GM19468 (cell line): ENCODE results near the gene RIN1.
"Not testable (repeated sequence)": the region's sequence is repeated elsewhere in the genome, so short reads cannot be mapped to it uniquely, and the experiment has no call there.

Experiments
- ATAC-seq: cut with Tn5 transposase; IDR thresholded peaks from one replicate; pipeline ENCODE4 v1.9.1; 2021; ENCODE audit warnings: mild to moderate bottlenecking, moderate library complexity, moderate number of reproducible peaks; ENCODE audit not compliant: unreplicated experiment; ENCODE audit errors: extremely low read depth

RIN1 gene, protein sequence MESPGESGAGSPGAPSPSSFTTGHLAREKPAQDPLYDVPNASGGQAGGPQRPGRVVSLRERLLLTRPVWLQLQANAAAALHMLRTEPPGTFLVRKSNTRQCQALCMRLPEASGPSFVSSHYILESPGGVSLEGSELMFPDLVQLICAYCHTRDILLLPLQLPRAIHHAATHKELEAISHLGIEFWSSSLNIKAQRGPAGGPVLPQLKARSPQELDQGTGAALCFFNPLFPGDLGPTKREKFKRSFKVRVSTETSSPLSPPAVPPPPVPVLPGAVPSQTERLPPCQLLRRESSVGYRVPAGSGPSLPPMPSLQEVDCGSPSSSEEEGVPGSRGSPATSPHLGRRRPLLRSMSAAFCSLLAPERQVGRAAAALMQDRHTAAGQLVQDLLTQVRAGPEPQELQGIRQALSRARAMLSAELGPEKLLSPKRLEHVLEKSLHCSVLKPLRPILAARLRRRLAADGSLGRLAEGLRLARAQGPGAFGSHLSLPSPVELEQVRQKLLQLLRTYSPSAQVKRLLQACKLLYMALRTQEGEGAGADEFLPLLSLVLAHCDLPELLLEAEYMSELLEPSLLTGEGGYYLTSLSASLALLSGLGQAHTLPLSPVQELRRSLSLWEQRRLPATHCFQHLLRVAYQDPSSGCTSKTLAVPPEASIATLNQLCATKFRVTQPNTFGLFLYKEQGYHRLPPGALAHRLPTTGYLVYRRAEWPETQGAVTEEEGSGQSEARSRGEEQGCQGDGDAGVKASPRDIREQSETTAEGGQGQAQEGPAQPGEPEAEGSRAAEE

DNA sequence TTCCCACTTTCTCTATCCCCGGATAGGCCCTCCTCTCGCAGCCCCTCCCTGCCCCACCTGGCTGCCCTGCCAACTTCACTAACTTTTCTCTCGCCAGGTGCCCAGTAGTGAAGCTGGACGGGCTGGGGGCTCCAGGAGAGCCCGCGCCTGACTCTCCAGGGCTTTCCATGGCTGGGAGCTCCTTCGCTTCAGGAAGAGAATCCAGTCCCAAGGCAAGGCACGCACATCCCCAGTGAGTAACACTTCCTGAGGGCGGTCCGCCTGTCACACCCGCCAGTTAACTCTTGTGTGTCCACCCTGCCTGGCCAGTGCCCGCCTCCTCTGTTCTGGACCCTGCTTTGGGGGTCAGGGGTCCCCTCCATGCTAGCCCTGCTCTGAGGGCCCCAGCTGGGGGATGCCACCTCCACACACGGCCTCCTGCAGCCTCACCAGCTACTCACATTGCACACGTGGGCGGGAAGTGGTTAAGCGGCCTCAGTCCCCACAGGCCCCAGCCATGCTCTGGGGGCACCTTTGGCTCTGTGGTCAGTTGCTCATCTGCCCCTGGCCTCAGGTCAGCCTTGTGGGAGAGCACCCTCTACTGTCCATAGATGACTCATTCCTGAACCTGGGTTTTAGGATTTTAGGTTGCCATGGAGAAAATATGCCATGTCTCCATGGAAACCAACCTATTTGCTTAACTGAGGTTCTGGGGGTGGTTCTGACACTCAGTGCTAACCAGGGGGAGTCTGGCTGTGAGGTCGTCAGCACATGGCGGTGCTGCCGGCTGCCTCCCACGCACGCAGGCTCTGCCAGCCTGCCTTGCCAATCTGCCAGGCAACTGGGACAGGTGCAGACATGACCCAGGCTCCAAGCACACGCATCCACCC, at the start of gene RIN1:
RIN1 (minus strand) TSS at position 201 of the 869 bp plus-strand sequence; CDS start at position 169, 32 bp downstream.
- peak; percentile 23 for ATAC-seq

DNA sequence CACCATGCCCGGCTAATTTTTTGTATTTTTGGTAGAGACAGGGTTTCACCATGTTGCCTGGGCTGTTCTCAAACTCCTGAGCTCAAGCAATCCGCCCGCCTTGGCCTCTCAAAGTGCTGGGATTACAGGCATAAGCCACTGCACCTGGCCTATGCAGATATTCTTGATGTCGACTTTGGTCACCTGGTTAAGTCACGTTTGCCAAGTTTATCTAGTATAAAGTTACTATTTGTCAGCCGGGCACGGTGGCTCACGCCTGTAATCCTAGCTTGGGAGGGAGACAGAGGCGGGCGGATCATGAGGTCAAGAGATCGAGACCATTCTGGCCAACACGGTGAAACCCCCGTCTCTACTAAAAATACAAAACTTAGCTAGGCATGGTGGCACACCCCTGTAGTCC, 48.1 kb upstream of the RIN1 start:
- ATAC-seq = not testable (repeated sequence)

DNA sequence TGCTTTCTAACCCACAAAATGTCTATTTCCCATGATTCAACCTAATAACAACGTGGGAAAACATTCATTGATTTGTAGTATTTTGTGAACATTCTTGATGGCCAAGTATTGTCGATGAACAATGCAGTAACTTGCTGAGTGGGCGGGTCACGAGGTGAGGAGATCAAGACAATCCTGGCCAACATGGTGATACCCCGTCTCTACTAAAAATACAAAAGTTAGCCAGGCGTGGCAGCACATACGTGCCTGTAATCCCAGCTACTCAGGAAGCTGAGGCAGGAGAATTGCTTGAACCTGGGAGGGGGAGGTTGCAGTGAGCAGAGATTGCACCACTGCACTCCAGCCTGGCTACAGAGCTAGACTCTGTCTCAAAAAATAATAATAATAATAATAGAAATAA, 44.0 kb upstream of the RIN1 start:
- ATAC-seq = not testable (repeated sequence)

DNA sequence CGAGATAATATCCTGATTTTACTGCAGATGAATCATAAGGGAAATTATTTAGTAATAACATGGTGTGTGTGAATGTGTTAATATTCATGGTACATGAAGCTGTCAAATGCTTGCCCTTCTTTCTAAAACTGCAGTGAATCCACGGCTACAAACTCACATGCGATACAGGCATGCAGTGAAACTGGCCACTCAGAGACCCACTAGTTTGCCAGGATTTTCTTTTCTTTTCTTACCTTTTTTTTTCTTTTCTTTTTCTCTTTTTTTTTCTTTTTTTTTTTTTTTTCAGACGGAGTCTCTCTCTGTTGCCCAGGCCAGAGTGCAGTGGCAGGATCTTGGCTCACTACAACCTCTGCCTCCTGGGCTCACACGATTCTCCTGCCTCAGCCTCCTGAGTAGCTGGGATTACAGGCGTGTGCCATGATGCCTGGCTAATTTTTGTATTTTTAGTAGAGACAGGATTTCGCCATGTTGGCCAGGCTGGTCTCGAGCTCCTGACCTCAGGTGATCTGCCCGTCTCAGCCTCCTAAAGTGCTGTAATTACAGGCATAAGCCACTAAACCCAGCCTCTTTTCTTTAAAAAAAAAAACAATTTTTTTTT, 37.6 kb upstream of the RIN1 start:
- not testable (repeated sequence) for ATAC-seq

DNA sequence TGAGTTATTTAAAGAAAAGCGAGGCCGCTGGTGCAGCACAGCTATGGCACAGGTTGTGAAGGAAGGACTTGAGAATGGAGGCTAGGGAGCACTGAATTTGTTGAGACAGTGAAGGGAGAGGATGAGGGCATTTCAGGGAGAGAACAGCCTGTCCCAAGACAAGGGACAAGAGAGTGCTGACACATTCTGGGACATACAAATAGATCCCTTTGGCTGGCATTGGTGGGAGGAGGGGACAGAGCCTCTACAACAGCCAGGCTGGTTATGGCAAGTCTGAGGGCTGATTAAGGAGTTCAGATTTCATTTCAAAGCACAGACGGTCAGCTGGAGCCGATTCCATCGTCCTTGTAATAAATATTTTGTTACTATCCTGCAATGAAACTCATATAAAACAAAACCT, 37.0 kb upstream of the RIN1 start:
- no peak for ATAC-seq

DNA sequence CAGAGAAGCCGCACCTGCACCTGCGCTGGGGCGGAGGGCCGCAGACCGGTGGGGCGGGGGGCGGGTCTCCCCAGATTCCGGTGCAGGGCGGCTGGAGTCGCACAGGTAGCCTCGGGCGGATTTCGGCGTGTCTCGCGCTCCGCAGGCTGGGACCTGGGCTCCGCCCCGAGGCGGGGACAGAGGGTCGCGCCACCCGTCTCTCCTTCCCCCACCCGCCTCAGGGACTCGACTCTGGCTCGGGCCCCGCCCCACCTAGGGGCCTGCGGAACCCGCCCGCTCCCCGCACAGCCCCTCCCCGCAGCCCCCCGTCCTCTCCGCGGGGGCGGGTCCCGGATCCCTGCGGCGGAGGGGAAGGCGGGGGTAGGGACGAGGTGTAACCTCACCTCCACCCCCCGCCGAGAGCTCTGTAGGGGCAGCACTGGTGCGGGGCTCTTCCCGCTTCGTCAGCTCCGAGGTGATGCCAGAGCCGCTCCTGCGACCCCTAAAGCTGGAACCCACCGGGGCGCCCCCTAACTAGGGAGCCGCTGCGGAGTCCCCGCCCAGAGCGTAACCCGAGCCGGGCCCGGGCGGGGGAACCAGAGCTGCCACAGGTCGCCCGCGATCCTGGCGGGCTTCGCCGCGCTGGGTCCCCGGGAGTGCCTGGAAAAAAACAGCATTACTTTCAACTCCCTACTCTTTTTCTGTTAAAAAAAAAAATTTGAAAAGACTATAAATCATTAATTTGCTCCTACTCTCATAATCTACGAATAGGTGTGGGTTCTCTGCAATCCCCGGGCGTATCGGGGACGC, 35.6 kb upstream of the RIN1 start, which contains the start of gene SLC29A2:
SLC29A2 (minus strand) TSS at position 134 of the 789 bp plus-strand sequence. CDS start 169 bp downstream, outside the sequence.
- no peak for ATAC-seq

DNA sequence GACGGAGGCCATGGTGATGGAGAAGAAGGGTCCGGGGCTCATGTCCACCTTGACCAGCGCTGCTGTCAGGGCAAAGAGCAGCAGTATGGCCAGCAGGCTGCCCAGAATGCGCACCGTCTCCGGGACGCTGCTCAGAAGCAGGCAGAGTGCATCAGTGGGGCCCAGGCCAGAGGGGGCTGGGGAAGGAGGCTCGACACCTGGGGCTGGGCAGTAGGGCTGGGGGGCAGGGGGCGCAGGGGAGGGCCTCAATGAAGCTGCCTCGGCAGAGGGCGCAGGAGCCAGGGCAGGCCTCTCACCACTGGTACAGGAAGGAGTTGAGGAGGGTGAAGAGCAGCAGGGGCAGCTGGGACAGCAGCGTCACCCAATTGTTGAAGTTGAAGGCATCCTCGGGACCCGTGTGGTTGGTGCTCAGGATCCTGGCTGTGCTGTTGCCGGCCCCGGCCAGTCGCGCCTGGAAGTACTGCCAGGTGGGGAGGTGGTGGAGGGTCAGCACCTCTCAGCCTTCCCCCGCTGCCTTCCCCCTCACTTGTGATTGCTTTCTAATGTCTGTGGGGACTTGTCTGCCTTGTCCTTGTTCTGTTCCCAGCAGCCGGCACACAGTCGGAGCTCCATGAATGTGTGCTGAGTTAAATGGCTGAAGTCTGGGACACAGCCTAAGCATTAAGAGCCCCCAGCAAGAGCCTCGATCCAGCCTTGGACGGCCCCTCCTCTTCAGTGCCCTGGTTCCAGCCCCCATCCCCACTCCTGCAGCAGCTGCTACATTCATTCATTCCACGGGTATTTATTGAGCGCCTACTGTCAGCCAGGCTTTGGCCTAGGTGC, 33.0 kb upstream of the RIN1 start:
- ATAC-seq = no peak

DNA sequence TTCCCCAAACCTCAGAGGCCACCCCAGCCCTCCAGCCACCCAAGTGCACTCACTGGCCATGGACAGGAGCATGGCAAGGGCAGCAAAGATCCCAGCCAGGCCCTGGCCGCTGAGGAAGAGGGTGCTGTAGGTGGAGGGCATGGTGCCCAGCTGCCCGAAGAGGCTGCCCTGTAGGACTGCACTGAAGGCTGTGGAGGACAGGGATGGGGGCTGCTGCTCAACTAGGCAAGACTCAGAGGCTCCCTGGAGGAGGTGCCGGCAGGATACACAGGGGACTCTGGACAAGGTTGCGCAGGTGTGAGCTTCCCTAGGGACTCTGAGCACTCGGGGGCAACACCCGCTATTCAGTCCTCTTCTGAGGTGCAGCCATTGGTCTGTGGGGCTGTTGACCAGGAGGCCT, 32.2 kb upstream of the RIN1 start:
- ATAC-seq = no peak

DNA sequence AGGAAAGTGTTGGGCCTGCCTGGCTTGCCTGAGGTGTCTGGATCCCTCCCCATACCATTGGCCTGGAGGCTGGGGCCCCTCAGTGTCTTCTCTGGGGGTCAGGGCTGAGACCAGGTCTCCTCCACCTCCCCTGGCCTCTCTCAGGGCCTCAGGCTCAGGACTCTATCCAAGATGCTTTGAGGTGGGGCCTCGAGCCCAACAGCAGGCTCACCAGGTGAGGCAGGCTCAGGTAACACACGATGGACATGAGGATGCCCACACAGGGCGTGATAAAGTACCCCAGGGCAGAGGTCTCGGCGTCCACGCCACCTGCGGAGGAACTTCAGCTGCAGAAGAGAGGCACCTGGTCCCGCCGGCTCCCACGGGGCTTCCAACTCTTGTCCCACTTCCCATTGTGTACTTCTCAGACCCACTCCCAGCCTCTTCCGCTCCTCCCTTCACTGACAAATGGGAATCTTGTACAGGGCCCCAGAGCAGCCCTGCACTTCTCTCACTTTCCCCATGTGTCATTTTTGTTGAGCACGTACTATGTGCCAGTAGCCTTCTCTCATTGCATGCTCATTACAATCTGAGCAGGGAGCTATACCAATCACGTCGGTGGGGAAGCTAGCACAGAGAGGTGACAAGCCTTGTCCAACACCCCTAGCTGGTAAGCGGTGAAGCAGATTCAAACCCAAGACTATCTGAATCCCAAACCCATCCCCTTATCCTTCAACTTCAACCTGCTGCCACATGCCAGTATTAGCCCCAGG, 31.5 kb upstream of the RIN1 start:
- ATAC-seq = no peak

DNA sequence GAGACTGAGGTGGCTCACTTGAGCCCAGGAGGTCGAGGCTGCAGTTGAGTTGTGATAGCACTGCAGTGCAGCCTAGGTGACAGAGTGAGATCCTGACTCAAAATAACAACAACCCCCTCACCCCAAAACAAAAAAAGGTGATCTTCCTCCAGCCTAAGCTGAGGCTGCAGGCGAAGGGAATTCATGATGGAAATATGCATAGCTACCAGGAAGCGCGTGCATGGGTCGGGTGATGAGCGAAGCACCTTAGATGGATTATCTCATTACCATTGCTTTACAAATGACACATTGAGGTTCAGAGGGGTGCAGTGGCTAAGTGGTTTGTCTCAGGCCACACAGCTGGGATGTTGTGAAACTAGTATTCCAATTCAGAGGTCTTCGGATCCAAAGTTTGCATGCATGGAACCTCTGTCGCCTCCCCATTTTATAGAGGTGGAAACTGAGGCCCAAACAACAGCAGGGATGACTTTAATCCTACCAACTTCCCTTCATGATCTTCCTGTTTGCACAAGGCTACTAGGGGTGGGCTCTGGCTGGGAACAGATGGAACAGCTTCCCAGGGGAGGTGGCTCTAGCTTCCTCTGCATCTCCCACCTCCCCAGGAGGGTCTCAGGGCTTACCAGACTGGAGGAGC, 30.7 kb upstream of the RIN1 start:
- ATAC-seq = no peak

DNA sequence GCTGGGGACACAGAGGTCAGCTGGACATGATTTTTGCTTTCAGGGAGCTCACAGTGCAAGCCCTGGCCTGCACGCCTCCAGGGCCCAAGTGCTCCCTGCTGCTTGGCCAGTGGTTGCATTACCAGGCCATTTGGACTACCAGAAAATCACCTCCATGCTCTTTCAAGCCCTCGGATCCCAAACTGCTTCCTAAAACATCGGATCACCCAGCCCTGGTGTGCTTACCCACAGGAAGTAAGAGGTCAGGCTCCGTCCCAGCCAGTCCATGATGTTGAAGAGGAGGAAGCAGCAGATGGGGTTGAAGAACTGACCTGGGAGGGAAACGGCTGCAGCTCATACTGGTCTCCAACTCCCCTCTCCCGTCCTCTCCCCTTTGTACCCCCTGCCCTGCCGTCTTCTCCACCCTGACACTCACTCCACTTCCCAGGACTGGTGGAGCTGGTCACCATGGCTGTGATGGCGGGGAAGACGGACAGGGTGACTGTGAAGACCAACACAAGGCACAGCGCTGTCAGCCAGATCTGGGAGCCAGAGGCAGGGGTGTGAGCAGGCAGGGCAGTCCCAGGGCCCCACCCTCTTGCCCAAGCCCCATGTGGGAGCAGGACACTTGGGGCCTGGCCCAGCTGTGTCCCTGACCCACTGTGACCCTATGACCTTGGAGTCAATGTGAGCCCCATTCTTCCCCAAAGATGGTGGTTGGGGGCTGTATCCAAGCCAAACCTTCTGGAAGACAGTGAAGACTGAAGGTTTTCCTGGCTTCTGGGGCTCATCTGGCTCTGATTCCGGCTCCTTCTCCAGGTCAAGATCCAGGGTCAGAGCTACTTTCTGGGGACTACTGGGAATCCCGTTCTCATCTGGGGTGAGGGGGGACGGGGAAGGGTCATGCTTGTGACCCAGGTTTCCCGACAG, 29.7 kb upstream of the RIN1 start:
- no peak for ATAC-seq

DNA sequence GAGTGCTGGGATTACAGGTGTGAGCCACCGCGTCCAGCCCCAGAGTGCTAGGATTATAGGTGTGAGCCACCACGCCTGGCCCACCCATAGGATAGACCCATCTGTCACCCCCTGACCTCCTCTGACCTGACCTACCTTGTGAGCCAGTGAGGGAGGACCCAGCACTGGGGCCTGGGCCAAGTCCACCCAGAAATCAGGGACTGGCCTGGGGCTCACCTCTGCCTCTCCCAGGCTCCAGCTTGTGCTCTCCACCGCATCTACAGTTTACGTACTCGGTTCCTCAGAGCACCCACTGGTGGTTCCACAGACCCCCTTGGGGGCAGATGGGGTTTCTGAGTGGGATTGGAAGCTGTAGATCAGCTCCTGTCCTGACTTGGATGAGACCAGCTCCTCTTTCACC, 28.9 kb upstream of the RIN1 start:
- ATAC-seq = no peak

DNA sequence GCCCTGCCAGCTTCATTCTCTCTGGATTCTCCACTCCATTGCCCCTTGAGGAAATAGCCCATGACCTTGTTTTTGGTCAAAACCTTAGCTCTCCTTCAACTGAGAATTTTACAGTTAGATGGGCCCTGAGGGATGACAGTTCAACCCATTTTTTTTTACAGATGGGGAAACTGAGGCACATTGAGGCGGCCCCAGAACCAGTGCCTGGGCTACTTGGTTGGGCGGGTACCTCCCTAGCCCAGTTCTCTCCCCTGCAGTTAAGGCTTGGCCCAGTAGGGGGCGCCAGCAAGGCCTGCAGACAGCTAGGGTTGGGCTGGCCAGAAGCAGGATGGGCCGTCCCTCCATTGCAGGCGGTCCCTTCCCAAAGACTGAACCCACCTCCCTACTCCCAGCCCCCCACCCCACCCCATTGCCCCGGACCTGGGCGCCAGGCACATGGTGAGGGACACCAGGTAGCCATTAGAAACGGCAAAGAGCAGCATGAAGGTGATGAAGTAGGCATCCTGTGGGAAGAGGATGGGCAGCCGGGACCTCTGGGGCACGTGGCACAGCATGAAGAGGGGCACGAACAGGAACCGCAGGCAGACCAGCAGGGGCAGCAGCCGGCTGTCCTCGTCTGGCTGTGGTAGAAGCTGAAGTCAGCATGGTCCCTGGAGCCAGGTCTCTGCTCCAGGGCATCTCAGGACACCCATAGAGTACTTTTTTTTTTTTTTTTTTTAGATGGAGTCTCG, 27.7 kb upstream of the RIN1 start:
- ATAC-seq = no peak

DNA sequence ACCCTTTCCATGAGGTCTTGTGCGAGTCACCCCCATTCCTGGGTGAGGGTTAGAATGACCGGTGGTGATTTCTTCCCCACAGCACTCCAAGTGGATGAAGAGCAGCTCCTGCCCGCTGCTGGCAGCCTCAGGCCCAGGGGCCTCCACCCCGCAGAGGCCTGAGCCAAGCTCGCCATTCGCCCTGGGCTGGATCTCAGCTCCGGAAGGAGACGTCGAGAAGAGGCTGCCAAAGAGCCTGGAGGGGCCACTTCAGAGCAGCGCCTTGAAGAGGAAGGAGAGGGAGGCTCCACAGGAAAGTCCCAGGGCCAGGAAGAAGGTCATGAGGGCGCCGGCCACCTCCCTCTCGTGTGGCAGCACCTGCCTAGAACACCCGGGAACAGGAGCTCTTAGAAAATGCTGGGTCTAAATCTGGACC, 27.0 kb upstream of the RIN1 start:
- no peak for ATAC-seq

DNA sequence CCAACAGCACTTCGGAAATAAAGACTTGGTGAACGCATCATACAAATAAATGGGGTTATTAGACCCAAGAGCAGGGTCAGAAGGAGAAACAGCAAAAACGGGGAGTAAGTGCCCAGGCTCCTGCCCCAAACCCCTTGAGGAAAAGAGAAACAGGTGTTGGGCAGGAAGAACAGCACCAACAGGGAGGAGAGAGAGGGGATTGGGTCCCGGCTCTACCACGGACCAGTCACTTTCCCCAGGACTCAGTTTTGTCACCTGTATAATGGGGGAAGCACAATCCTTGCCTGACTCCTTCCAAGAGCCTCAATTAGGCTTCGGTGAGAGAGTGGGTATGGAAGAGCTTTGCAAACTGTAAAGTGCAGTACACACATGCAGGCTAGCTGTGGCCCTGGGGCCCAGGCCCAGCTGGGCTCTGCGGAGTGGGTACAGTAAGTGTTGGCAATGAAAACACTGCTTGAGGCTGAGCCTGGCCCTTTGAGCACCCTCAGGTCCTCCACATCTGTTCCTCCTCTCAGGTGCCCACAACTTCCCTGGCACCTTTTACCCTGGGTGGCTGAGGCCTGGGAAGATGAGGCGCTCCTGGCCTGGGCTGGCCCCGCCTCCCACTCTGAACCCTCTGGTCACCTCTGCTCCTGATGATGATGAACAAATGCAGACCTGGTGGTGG, 26.4 kb upstream of the RIN1 start:
- no peak for ATAC-seq
